Keratinocyte (primary cell): Measurements from ENCODE around the gene CCDC194. TPM values are rescaled to one million over a fixed set of nuclear protein-coding genes. Genes with fewer than 3 reads are reported as not detected.

ENCODE experiments used
- DNase-seq: peaks from one replicate; pipeline ENCODE4 v3.0.0-alpha.2; 2011; ENCODE audit warnings: low read depth, missing footprints, low spot score
- FAIRE-seq: peaks from 2 replicates; lab custom pipeline; 2011; peaks lifted over from hg19 to GRCh38; lab: Jason Lieb, UNC
- H2AFZ ChIP-seq: 2 replicates; pipeline ENCODE4 v1.6.0; 2012; ENCODE audit warnings: low read length, control low read depth, inconsistent platforms; ENCODE audit not compliant: control insufficient read depth
- H3K27ac ChIP-seq: 2 replicates; pipeline ENCODE4 v1.5.1; 2011; ENCODE audit warnings: low read length; ENCODE audit not compliant: control insufficient read depth, insufficient read depth
- H3K27me3 ChIP-seq: 3 replicates; pipeline ENCODE4 v1.6.0; 2011; ENCODE audit warnings: low read length; ENCODE audit not compliant: control insufficient read depth, insufficient read depth; ENCODE audit errors: extremely low read depth
- H3K36me3 ChIP-seq, 2 experiments: 2 replicates in 1 of 2; 3 replicates in 1 of 2; pipeline ENCODE4 v1.5.1; 2011; ENCODE audit warnings: low read length in 2 of 2, mild to moderate bottlenecking in 1 of 2; ENCODE audit not compliant: control insufficient read depth in 2 of 2, insufficient read depth in 2 of 2; ENCODE audit errors: extremely low read depth in 1 of 2
- H3K4me1 ChIP-seq: 3 replicates; pipeline ENCODE4 v1.5.1; 2011; ENCODE audit warnings: low read length; ENCODE audit not compliant: control insufficient read depth, insufficient read depth; ENCODE audit errors: extremely low read depth
- H3K4me2 ChIP-seq: 3 replicates; pipeline ENCODE4 v1.6.0; 2011; ENCODE audit warnings: low read depth, low read length; ENCODE audit not compliant: control insufficient read depth, insufficient read depth; ENCODE audit errors: extremely low read depth
- H3K4me3 ChIP-seq, 3 experiments: fragments of 200-600 bp in 1 of 3; sonication (generic) in 1 of 3; 2 replicates in 2 of 3; 3 replicates in 1 of 3; pipeline ENCODE4 v1.5.1; 2011 to 2016; ENCODE audit warnings: low read length in 3 of 3, mild to moderate bottlenecking in 3 of 3, control low read depth in 2 of 3, inconsistent platforms in 1 of 3, low read depth in 1 of 3, mixed read lengths in 1 of 3, mixed run types in 1 of 3, moderate library complexity in 1 of 3; ENCODE audit not compliant: control insufficient read depth in 2 of 3, insufficient read depth in 2 of 3; ENCODE audit errors: extremely low read depth in 1 of 3
- H3K79me2 ChIP-seq: 2 replicates; pipeline ENCODE4 v1.6.0; 2012; ENCODE audit warnings: low read length; ENCODE audit not compliant: control insufficient read depth, insufficient read depth
- H3K9ac ChIP-seq: 3 replicates; pipeline ENCODE4 v1.6.0; 2011; ENCODE audit warnings: low read length; ENCODE audit not compliant: control insufficient read depth, insufficient read depth; ENCODE audit errors: extremely low read depth
- H3K9me1 ChIP-seq: 3 replicates; pipeline ENCODE4 v1.6.0; 2011; ENCODE audit warnings: low read length; ENCODE audit not compliant: control insufficient read depth, insufficient read depth; ENCODE audit errors: extremely low read depth
- H3K9me3 ChIP-seq: 2 replicates; pipeline ENCODE4 v1.5.1; 2012; ENCODE audit warnings: low read depth, low read length; ENCODE audit not compliant: control insufficient read depth
- H4K20me1 ChIP-seq: 3 replicates; pipeline ENCODE4 v1.6.0; 2011; ENCODE audit warnings: low read length; ENCODE audit not compliant: control insufficient read depth, insufficient read depth; ENCODE audit errors: extremely low read depth
- EZH2 ChIP-seq: IDR thresholded peaks from one replicate; pipeline ENCODE4 v1.6.1; 2012; ENCODE audit warnings: inconsistent platforms, mild to moderate bottlenecking, low read length, moderate library complexity
- dilution Hi-C: fragments of 300-500 bp; cut with MboI; formaldehyde crosslinking; loops from one replicate; pipeline ENCODE4 v1.7.0; 2020; ENCODE audit warnings: low sequenced_read_pairs; ENCODE audit not compliant: extremely low pct_ligation_motif_present
- polyA plus RNA-seq, 5 experiments: library from polyadenylated mRNA; depleted of rRNA in 3 of 5; stranded (reverse) in 3 of 5; stranded (forward) in 1 of 5; unstranded in 1 of 5; fragments of >200 nt; gene quantifications; 1 replicate in 1 of 5; 2 replicates in 3 of 5; 3 replicates in 1 of 5; pipeline versions ENCODE4 v1.2.1 to v1.2.3, GENCODE V29; 2011 to 2012; ENCODE audit warnings: missing spikeins in 2 of 5, low read depth in 1 of 5, low replicate concordance in 1 of 5
- TF ChIP-seq, protein P1 (sequence below), 3 experiments: IDR thresholded peaks in 1 of 3; conservative IDR thresholded peaks in 1 of 3; optimal IDR thresholded peaks in 1 of 3; 2 replicates in 2 of 3; 3 replicates in 1 of 3; pipeline versions ENCODE3 to v1.5.1; 2011; ENCODE audit warnings: low read length in 3 of 3, mild to moderate bottlenecking in 3 of 3, moderate library complexity in 2 of 3, control low read depth in 1 of 3, inconsistent platforms in 1 of 3; ENCODE audit not compliant: insufficient read depth in 2 of 3; ENCODE audit errors: extremely low read depth in 1 of 3

Gene CCDC194
- polyA plus RNA-seq, 1 donor (not counting 4 experiments of a cell fraction or from before 2014, with no cell fraction given): not detected

DNA sequence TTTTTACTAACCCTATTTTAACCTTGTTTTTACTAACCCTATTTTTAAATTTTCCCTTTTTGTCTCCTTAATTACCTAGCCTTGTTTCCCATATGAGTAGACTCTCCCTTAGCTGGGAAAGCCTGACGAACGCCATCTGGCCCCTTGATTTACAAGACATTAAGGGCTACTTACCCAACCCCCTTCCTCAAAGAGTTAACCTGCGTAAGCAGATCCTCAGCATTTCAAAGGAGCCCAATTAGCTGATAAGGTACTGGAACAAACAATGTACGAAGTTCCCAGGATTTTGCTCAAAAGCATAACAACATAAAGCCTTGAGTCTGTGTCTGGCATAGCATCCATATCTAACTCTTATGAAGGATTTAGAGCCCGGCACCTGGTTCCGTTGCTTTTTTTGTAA lies 21.1 kb upstream of the CCDC194 start:
- Histone ChIP-seq H3K4me3 (no peak overlapping the region), H2AFZ (no peak overlapping the region), H3K36me3 (no peaks in the 10 kb centered on the region), H3K27ac (no peak overlapping the region), H3K9ac (no peak overlapping the region), H4K20me1 (no peaks in the 10 kb centered on the region), H3K4me1 (peaks cover 7% of the 10 kb centered on the region), H3K27me3 (no peaks in the 10 kb centered on the region), H3K9me3 (no peaks in the 10 kb centered on the region), H3K4me2 (no peak overlapping the region), H3K9me1 (no peaks in the 10 kb centered on the region), H3K79me2 (no peaks in the 10 kb centered on the region)
- TF ChIP-seq EZH2: no peak
- TF ChIP-seq, protein P1, sequence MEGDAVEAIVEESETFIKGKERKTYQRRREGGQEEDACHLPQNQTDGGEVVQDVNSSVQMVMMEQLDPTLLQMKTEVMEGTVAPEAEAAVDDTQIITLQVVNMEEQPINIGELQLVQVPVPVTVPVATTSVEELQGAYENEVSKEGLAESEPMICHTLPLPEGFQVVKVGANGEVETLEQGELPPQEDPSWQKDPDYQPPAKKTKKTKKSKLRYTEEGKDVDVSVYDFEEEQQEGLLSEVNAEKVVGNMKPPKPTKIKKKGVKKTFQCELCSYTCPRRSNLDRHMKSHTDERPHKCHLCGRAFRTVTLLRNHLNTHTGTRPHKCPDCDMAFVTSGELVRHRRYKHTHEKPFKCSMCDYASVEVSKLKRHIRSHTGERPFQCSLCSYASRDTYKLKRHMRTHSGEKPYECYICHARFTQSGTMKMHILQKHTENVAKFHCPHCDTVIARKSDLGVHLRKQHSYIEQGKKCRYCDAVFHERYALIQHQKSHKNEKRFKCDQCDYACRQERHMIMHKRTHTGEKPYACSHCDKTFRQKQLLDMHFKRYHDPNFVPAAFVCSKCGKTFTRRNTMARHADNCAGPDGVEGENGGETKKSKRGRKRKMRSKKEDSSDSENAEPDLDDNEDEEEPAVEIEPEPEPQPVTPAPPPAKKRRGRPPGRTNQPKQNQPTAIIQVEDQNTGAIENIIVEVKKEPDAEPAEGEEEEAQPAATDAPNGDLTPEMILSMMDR (optimal IDR thresholded peaks at IDR 0.05 in 1 of 3, IDR thresholded peaks at IDR 0.05 in 1 of 3, conservative IDR thresholded peaks at IDR 0.05 in 1 of 3; ENCODE audit: extremely low read depth in 1 of 3, insufficient read depth in 2 of 3, low read length in 3 of 3): no peak
- dilution Hi-C loops: no loop called here
- DNase-seq: no peak
- FAIRE-seq: no peak

DNA sequence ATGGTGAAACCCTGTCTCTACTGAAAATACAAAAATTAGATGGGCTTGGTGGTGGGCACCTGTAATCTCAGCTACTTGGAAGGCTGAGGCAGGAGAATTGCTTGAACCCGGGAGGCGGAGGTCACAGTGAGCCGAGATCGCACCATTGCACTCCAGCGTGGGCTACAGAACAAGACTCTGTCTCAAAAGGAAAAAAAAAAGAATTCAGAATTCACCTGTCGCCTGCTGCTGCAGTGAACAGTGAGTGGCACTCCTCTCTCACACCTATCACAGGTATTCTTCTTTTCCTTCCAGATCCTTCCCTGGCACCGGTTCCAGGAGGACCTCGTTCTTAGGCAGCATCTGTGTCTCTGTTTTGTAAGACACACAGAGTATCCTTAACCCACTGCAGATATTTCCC lies 20.1 kb upstream of the CCDC194 start:
- dilution Hi-C loops: no loop called here
- TF ChIP-seq EZH2: no peak
- TF ChIP-seq, protein P1 (optimal IDR thresholded peaks at IDR 0.05 in 1 of 3, IDR thresholded peaks at IDR 0.05 in 1 of 3, conservative IDR thresholded peaks at IDR 0.05 in 1 of 3; ENCODE audit: extremely low read depth in 1 of 3, insufficient read depth in 2 of 3, low read length in 3 of 3): no peak

More for the DNA sequence above, 20.1 kb upstream of the CCDC194 start:
- DNase-seq: no peak
- Histone ChIP-seq H3K27ac (no peak overlapping the region), H3K4me3 (no peak overlapping the region), H3K9me1 (no peaks in the 10 kb centered on the region), H3K9ac (no peak overlapping the region), H3K4me1 (peaks cover 2% of the 10 kb centered on the region), H3K36me3 (no peaks in the 10 kb centered on the region), H2AFZ (no peak overlapping the region), H3K79me2 (no peaks in the 10 kb centered on the region), H4K20me1 (no peaks in the 10 kb centered on the region), H3K4me2 (no peak overlapping the region), H3K27me3 (no peaks in the 10 kb centered on the region), H3K9me3 (no peaks in the 10 kb centered on the region)
- FAIRE-seq: no peak
